A549 (cell line): ENCODE measurements around the gene SPTB. TPM values are rescaled to one million over a fixed set of nuclear protein-coding genes. Genes with fewer than 3 reads are reported as not detected.
A peak's percentile ranks its signal among the peaks of the same experiment; 100 is the strongest.

Source experiments
- ATAC-seq, 2 experiments: fragments of 200-7000 bp in 1 of 2; fragments of >200 bp in 1 of 2; cut with Nextera tagmentation in 1 of 2; cut with Tn5 transposase in 1 of 2; 3 replicates each; pipeline versions ENCODE4 v1.8.0 to v1.9.1; 2018 to 2020; ENCODE audit warnings: mild to moderate bottlenecking in 1 of 2, moderate library complexity in 1 of 2
- CTCF ChIA-PET: fragments of 300-600 bp; sonication (Branson Sonifier 250); formaldehyde crosslinking; extraction: SDS; loops from one replicate; lab custom pipeline; 2021; ENCODE audit warnings: antibody characterized with exemption, inconsistent platforms; lab: Yijun Ruan, JAX
- POLR2A ChIA-PET: fragments of 350-600 bp; formaldehyde crosslinking; extraction: SDS; loops from one replicate; lab custom pipeline; 2021; ENCODE audit warnings: antibody characterized with exemption, inconsistent platforms; lab: Yijun Ruan, JAX
- DNase-seq, 2 experiments: peaks; one replicate each; pipeline versions ENCODE4 v3.0.0 to v3.0.0-alpha.2; 2011 to 2016; ENCODE audit warnings: low read depth in 1 of 2, low spot score in 1 of 2
- FAIRE-seq: peaks from 2 replicates; lab custom pipeline; 2011; peaks lifted over from hg19 to GRCh38; lab: Jason Lieb, UNC
- H3K27ac ChIP-seq, 2 experiments: fragments of >200 bp; sonication (Bioruptor Twin); formaldehyde crosslinking; 3 replicates each; pipeline ENCODE4 v1.5.1; 2016 to 2017
- H3K4me1 ChIP-seq: fragments of >200 bp; sonication (Bioruptor Twin); formaldehyde crosslinking; 3 replicates; pipeline ENCODE4 v1.6.1; 2016
- H3K4me2 ChIP-seq: fragments of >200 bp; sonication (Bioruptor Twin); formaldehyde crosslinking; 3 replicates; pipeline ENCODE4 v1.6.1; 2016
- H3K4me3 ChIP-seq: fragments of >200 bp; sonication (Bioruptor Twin); formaldehyde crosslinking; 3 replicates; pipeline ENCODE4 v1.5.1; 2016
- H3K9me3 ChIP-seq: fragments of >200 bp; sonication (Bioruptor Twin); formaldehyde crosslinking; 3 replicates; pipeline ENCODE4 v1.6.1; 2016
- CEBPB ChIP-seq, 2 experiments: fragments of >200 bp in 1 of 2; sonication (Bioruptor Twin) in 1 of 2; formaldehyde crosslinking in 1 of 2; IDR thresholded peaks; 2 replicates each; pipeline ENCODE4 v1.6.1; 2012 to 2016
- CHD4 ChIP-seq: fragments of 200-600 bp; sonication (generic); IDR thresholded peaks from 2 replicates; pipeline ENCODE4 v1.6.1; 2016; ENCODE audit warnings: antibody characterized with exemption, mild to moderate bottlenecking, borderline replicate concordance
- EHF ChIP-seq: fragments of 250-450 bp; sonication (Bioruptor Pico); IDR thresholded peaks from 2 replicates; pipeline ENCODE4 v1.5.0; 2020; ENCODE audit warnings: mild to moderate bottlenecking
- EHMT2 ChIP-seq: fragments of 200-600 bp; sonication (generic); IDR thresholded peaks from 2 replicates; pipeline ENCODE4 v1.6.1; 2016; ENCODE audit warnings: antibody characterized with exemption, low read depth, mild to moderate bottlenecking, moderate library complexity
- FOXS1 ChIP-seq: fragments of 250-450 bp; sonication (Bioruptor Pico); IDR thresholded peaks from 2 replicates; pipeline ENCODE4 v1.5.0; 2020; ENCODE audit warnings: mild to moderate bottlenecking, moderate library complexity
- HEYL ChIP-seq: fragments of 250-450 bp; sonication (Bioruptor Pico); IDR thresholded peaks from 2 replicates; pipeline ENCODE4 v1.8.0; 2021; ENCODE audit warnings: mild to moderate bottlenecking, moderate library complexity
- JUNB ChIP-seq: fragments of >200 bp; sonication (Bioruptor Twin); formaldehyde crosslinking; IDR thresholded peaks from 2 replicates; pipeline ENCODE4 v1.6.1; 2016
- KDM5A ChIP-seq: fragments of 200-600 bp; sonication (generic); IDR thresholded peaks from 2 replicates; pipeline ENCODE4 v1.6.1; 2016; ENCODE audit warnings: antibody characterized with exemption, mild to moderate bottlenecking
- MAZ ChIP-seq: fragments of 150-350 bp; IDR thresholded peaks from 2 replicates; pipeline ENCODE4 v1.6.1; 2014; ENCODE audit warnings: antibody characterized with exemption, low read depth, low read length, borderline replicate concordance
- PHF8 ChIP-seq: fragments of 200-600 bp; sonication (generic); IDR thresholded peaks from 2 replicates; pipeline ENCODE4 v1.6.1; 2016; ENCODE audit warnings: low read depth, mild to moderate bottlenecking, antibody characterized with exemption, moderate library complexity, borderline replicate concordance
- POLR2A ChIP-seq: IDR thresholded peaks from 2 replicates; pipeline ENCODE4 v1.6.1; 2012; ENCODE audit warnings: mild to moderate bottlenecking, low read length
- RARB ChIP-seq: fragments of 250-450 bp; sonication (Bioruptor Pico); IDR thresholded peaks from 2 replicates; pipeline ENCODE4 v1.8.0; 2021; ENCODE audit warnings: mild to moderate bottlenecking, moderate library complexity
- RNF2 ChIP-seq: fragments of 200-600 bp; sonication (generic); IDR thresholded peaks from 2 replicates; pipeline ENCODE4 v1.6.1; 2016; ENCODE audit warnings: low read depth, mild to moderate bottlenecking, antibody characterized with exemption, moderate library complexity, borderline replicate concordance
- TFCP2L1 ChIP-seq: fragments of 250-450 bp; sonication (Bioruptor Pico); IDR thresholded peaks from 2 replicates; pipeline ENCODE4 v1.5.0; 2021; ENCODE audit warnings: mild to moderate bottlenecking
- TP53 ChIP-seq: fragments of 250-450 bp; sonication (Bioruptor Pico); IDR thresholded peaks from 2 replicates; pipeline ENCODE4 v1.5.0; 2021; ENCODE audit warnings: mild to moderate bottlenecking, moderate library complexity
- ZC3H11A ChIP-seq: fragments of 450-650 bp; IDR thresholded peaks from 2 replicates; pipeline ENCODE4 v1.6.1; 2014; ENCODE audit warnings: antibody characterized with exemption, mild to moderate bottlenecking
- ZNF302 ChIP-seq: fragments of 250-450 bp; sonication (Bioruptor Pico); IDR thresholded peaks from 2 replicates; pipeline ENCODE4 v1.9.0; 2021; ENCODE audit warnings: inconsistent platforms, mild to moderate bottlenecking, moderate library complexity
- ZSCAN20 ChIP-seq: fragments of 250-450 bp; sonication (Bioruptor Pico); IDR thresholded peaks from 2 replicates; pipeline ENCODE4 v1.8.0; 2022; ENCODE audit warnings: mild to moderate bottlenecking, moderate library complexity
- WGBS: methylation state at CpG from one replicate; pipeline ENCODE4 v1.1.6; 2017; ENCODE audit errors: missing lambda C conversion rate; 5-methylcytosine and 5-hydroxymethylcytosine counted together
- polyA plus RNA-seq, 4 experiments: library from polyadenylated mRNA; depleted of rRNA in 3 of 4; stranded (reverse); fragments of >200 nt; fragmentation: RNase III in 1 of 4; extraction: RNeasy Plus Mini Kit Qiagen cat#74134 plus additional on column Dnase treatment in 1 of 4; gene quantifications; 2 replicates in 3 of 4; 3 replicates in 1 of 4; pipeline ENCODE4 v1.2.3, GENCODE V29; 2011 to 2017
- TF ChIP-seq, protein P1 (sequence below): fragments of >200 bp; sonication (Bioruptor Twin); formaldehyde crosslinking; IDR thresholded peaks from 2 replicates; pipeline ENCODE4 v1.6.1; 2016
- TF ChIP-seq, protein P2 (sequence below): IDR thresholded peaks from 2 replicates; pipeline ENCODE4 v1.6.1; 2012
- TF ChIP-seq, protein P3 (sequence below): IDR thresholded peaks from 2 replicates; pipeline ENCODE4 v1.6.1; 2012
- TF ChIP-seq, protein P4 (sequence below): fragments of 250-450 bp; sonication (Bioruptor Pico); IDR thresholded peaks from 2 replicates; pipeline ENCODE4 v1.5.0; 2020; ENCODE audit warnings: low read depth, mild to moderate bottlenecking, moderate library complexity
- TF ChIP-seq, protein P5 (sequence below): IDR thresholded peaks from 2 replicates; pipeline ENCODE4 v1.6.1; 2012; ENCODE audit warnings: low read depth, borderline replicate concordance
- TF ChIP-seq, protein P6 (sequence below): fragments of 150-350 bp; IDR thresholded peaks from 2 replicates; pipeline ENCODE4 v1.6.1; 2014; ENCODE audit warnings: low read depth, mild to moderate bottlenecking, low read length

Gene SPTB
- polyA plus RNA-seq, 2 of the 4 experiments (the other 2 are of a cell fraction): 0.27 to 2.1 TPM

DNA sequence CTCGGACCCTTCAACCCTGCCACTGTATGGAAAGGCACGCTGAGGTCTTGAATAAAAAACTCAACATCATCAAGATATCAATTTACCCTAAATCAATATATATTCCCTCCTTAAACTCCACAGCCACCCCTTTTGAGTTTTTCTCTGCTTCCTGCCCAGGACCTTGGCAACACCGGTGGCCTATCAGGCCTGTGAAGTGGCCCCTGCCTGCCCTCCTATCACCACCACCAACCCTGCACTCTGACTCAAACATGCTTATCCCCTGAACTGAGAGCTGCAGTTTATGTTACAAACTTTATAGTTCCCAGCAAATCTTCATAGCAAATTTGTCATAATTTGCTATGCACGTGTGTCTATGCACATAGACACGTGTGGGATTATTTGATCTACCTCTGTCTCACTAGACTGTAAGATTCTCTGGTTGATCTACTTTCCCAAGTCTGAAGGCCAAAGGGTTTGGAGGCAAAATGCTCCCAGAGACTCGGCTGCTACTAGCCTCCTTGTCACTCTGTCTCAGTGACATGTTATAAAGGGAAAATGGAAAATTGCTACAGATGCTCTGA, 63.4 kb downstream of the SPTB start:
- peaks cover 20% of the 10 kb centered on the region for H3K4me1 ChIP-seq
- TF ChIP-seq, protein P1, sequence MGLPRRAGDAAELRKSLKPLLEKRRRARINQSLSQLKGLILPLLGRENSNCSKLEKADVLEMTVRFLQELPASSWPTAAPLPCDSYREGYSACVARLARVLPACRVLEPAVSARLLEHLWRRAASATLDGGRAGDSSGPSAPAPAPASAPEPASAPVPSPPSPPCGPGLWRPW: no peak
- no peak for TF ChIP-seq CHD4
- TF ChIP-seq EHF (CRISPR knock-in tag): no peak
- TF ChIP-seq EHMT2: no peak
- no peak for TF ChIP-seq TFCP2L1 (CRISPR knock-in tag)
- TF ChIP-seq, protein P2, sequence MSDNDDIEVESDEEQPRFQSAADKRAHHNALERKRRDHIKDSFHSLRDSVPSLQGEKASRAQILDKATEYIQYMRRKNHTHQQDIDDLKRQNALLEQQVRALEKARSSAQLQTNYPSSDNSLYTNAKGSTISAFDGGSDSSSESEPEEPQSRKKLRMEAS: no peak
- no peak for TF ChIP-seq KDM5A
- no peak for TF ChIP-seq HEYL (CRISPR knock-in tag)
- TF ChIP-seq POLR2A: no peak
- no peak for TF ChIP-seq RARB (CRISPR knock-in tag)
- no peak for TF ChIP-seq MAZ
- TF ChIP-seq CEBPB (IDR thresholded peaks at IDR 0.05): no peak
- TF ChIP-seq, protein P3, sequence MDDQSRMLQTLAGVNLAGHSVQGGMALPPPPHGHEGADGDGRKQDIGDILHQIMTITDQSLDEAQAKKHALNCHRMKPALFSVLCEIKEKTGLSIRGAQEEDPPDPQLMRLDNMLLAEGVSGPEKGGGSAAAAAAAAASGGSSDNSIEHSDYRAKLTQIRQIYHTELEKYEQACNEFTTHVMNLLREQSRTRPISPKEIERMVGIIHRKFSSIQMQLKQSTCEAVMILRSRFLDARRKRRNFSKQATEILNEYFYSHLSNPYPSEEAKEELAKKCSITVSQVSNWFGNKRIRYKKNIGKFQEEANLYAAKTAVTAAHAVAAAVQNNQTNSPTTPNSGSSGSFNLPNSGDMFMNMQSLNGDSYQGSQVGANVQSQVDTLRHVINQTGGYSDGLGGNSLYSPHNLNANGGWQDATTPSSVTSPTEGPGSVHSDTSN: no peak
- H3K27ac ChIP-seq: no peak overlapping the region
- ATAC-seq: no peak
- H3K4me2 ChIP-seq: no peak overlapping the region
- no peaks in the 10 kb centered on the region for H3K9me3 ChIP-seq
- ChIA-PET CTCF (interaction anchor here (0.6 to 4.9 kb wide), 8 partner anchors 15 to 129 kb away, joined by 3 to 35 read pairs (median 4); partner anchors contain the start of gene SPTB), POLR2A (no interaction called here)
- DNase-seq: no peak
- H3K4me3 ChIP-seq: no peak overlapping the region
- 78% methylated on average over 6 of the region's 6 CpGs for WGBS
- no peak for FAIRE-seq

DNA sequence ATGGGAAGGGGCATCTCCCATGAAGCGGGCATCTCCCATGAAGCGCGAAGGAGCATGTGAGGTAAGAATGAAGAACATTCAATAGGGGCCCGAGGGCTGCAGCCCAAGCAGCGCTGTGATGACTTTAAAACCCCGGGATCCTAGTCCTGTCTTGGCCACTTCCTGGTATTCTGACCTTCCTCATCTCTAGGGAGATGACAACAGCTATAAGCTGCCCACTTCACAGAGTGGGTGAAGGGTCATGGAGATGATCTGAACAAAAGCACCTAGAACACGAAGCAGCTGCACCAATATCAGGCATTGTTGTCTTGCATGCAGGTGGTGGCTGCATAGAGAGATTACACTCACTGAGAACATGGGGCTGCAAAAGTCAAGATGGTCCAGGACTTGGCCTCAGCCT, 64.5 kb downstream of the SPTB start:
- peaks cover 24% of the 10 kb centered on the region for H3K4me1 ChIP-seq
- ChIA-PET CTCF (interaction anchor here (0.8 to 4.9 kb wide), 8 partner anchors 8 to 96 kb away, joined by 3 to 49 read pairs (median 7); partner anchors contain the start of gene SPTB), POLR2A (no interaction called here)

DNA sequence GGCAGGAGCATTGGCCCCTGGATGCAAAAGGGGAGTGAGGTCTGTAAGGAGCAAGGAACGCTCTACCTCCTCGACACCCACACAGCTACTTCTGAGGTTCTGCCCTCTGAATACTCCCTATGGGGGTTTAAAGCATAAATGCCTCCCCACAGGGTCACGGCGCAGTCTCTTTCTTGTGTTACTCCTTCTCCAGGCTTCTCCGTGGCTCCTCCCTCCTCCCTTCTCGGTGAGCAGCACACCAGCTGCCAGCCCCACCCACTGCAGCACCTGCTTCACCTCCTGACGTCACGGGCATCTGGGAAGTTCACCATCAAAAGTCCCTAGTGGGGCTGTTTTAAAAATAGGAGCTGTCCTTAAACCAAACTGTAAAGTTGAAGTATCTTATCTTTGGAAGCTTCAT, 67.3 kb downstream of the SPTB start:
- Histone ChIP-seq H3K4me2 (no peak overlapping the region), H3K27ac (peak overlapping the region in 1 of 2 experiments; percentile 44; a peak in 3 of 6 replicates), H3K4me3 (no peak overlapping the region), H3K4me1 (peaks cover 21% of the 10 kb centered on the region), H3K9me3 (no peaks in the 10 kb centered on the region)
- ChIA-PET POLR2A (no interaction called here), CTCF (interaction anchor here (0.6 to 4.9 kb wide), 8 partner anchors 11 to 272 kb away, joined by 3 to 49 read pairs (median 6); partner anchors contain the start of gene HSPA2)
- TF ChIP-seq CEBPB (IDR thresholded peaks at IDR 0.05): no peak
- TF ChIP-seq, protein P4, sequence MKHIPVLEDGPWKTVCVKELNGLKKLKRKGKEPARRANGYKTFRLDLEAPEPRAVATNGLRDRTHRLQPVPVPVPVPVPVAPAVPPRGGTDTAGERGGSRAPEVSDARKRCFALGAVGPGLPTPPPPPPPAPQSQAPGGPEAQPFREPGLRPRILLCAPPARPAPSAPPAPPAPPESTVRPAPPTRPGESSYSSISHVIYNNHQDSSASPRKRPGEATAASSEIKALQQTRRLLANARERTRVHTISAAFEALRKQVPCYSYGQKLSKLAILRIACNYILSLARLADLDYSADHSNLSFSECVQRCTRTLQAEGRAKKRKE (CRISPR knock-in tag): no peak
- no peak for TF ChIP-seq ZSCAN20 (CRISPR knock-in tag)
- no peak for TF ChIP-seq FOXS1 (CRISPR knock-in tag)
- no peak for TF ChIP-seq PHF8
- TF ChIP-seq, protein P5, sequence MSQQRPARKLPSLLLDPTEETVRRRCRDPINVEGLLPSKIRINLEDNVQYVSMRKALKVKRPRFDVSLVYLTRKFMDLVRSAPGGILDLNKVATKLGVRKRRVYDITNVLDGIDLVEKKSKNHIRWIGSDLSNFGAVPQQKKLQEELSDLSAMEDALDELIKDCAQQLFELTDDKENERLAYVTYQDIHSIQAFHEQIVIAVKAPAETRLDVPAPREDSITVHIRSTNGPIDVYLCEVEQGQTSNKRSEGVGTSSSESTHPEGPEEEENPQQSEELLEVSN: no peak
- TF ChIP-seq, protein P3: no peak
- no peak for TF ChIP-seq ZC3H11A
- no peak for TF ChIP-seq JUNB
- no peak for FAIRE-seq
- DNase-seq: no peak
- WGBS: 73% methylated on average over 8 of the region's 8 CpGs
- ATAC-seq: peak in 1 of 2 experiments; percentile 35; a peak in 1 of 6 replicates

More for the DNA sequence above, 64.5 kb downstream of the SPTB start:
- no peak for ATAC-seq
- Histone ChIP-seq H3K9me3 (no peaks in the 10 kb centered on the region), H3K27ac (no peak overlapping the region), H3K4me2 (no peak overlapping the region), H3K4me3 (no peak overlapping the region)
- WGBS: 82% methylated on average over 7 of the region's 7 CpGs
- TF ChIP-seq TP53 (CRISPR knock-in tag) (no peak), RNF2 (no peak), ZNF302 (no peak)
- TF ChIP-seq, protein P6, sequence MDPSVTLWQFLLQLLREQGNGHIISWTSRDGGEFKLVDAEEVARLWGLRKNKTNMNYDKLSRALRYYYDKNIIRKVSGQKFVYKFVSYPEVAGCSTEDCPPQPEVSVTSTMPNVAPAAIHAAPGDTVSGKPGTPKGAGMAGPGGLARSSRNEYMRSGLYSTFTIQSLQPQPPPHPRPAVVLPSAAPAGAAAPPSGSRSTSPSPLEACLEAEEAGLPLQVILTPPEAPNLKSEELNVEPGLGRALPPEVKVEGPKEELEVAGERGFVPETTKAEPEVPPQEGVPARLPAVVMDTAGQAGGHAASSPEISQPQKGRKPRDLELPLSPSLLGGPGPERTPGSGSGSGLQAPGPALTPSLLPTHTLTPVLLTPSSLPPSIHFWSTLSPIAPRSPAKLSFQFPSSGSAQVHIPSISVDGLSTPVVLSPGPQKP: no peak
- TF ChIP-seq, protein P4 (CRISPR knock-in tag): no peak
- no peak for FAIRE-seq
- no peak for DNase-seq
